Liver (tissue), 9 donors: ENCODE data around the gene RNU5D-1. TPM values are rescaled to one million over a fixed set of nuclear protein-coding genes. Genes with fewer than 3 reads are reported as not detected.

ENCODE experiments used
- DNase-seq: peaks from one replicate; pipeline ENCODE4 v3.0.0-alpha.2; 2017; ENCODE audit warnings: low spot score
- H3K27ac ChIP-seq, 2 donors: one replicate each; pipeline ENCODE4 v1.7.0; 2013; ENCODE audit warnings: inconsistent platforms in 2 of 2, low read length in 2 of 2, control low read depth in 1 of 2, low read depth in 1 of 2, mild to moderate bottlenecking in 1 of 2
- H3K27me3 ChIP-seq, 4 donors: one replicate each; pipeline versions ENCODE4 v1.6.1 to v1.7.0; 2013; ENCODE audit warnings: low read length in 3 of 4, inconsistent platforms in 1 of 4, mild to moderate bottlenecking in 1 of 4, moderate library complexity in 1 of 4; ENCODE audit not compliant: control insufficient read depth in 4 of 4, insufficient read depth in 4 of 4
- H3K36me3 ChIP-seq, 4 donors: one replicate each; pipeline versions ENCODE4 v1.6.1 to v1.7.0; 2013; ENCODE audit warnings: low read length in 3 of 4, mild to moderate bottlenecking in 3 of 4, low read depth in 1 of 4, moderate library complexity in 1 of 4; ENCODE audit not compliant: control insufficient read depth in 4 of 4, insufficient read depth in 3 of 4
- H3K4me1 ChIP-seq, 4 donors: one replicate each; pipeline versions ENCODE4 v1.6.1 to v1.7.0; 2013; ENCODE audit warnings: low read length in 3 of 4, mild to moderate bottlenecking in 3 of 4, moderate library complexity in 1 of 4; ENCODE audit not compliant: control insufficient read depth in 4 of 4, insufficient read depth in 4 of 4
- H3K4me3 ChIP-seq, 3 donors: one replicate each; pipeline versions ENCODE4 v1.6.1 to v1.7.0; 2013; ENCODE audit warnings: low read length in 3 of 3, control low read depth in 1 of 3, low read depth in 1 of 3, mild to moderate bottlenecking in 1 of 3
- H3K9ac ChIP-seq, 2 donors: one replicate each; pipeline ENCODE4 v1.7.0; 2013; ENCODE audit warnings: low read length in 2 of 2, mild to moderate bottlenecking in 2 of 2, moderate library complexity in 2 of 2, control low read depth in 1 of 2, low read depth in 1 of 2
- H3K9me3 ChIP-seq, 4 donors: one replicate each; pipeline versions ENCODE4 v1.6.1 to v1.7.0; 2013; ENCODE audit warnings: low read length in 3 of 4; ENCODE audit not compliant: control insufficient read depth in 4 of 4
- EGR1 ChIP-seq, 2 donors: IDR thresholded peaks; 2 replicates each; pipeline ENCODE4 v1.6.1; 2016 to 2018; ENCODE audit warnings: antibody characterized with exemption in 2 of 2, low read depth in 2 of 2
- FOXA1 ChIP-seq: IDR thresholded peaks from 2 replicates; pipeline ENCODE4 v1.6.1; 2016; ENCODE audit warnings: antibody characterized with exemption
- FOXA2 ChIP-seq: IDR thresholded peaks from 2 replicates; pipeline ENCODE4 v1.6.1; 2016; ENCODE audit warnings: antibody characterized with exemption
- GABPA ChIP-seq, 2 donors: IDR thresholded peaks in 1 of 2; conservative IDR thresholded peaks in 1 of 2; 2 replicates each; pipeline ENCODE4 v1.6.1; 2016; ENCODE audit warnings: antibody characterized with exemption in 2 of 2, mild to moderate bottlenecking in 1 of 2, moderate library complexity in 1 of 2
- HNF4A ChIP-seq, 2 donors: conservative IDR thresholded peaks; 2 replicates each; pipeline ENCODE4 v1.6.1; 2016; ENCODE audit warnings: antibody characterized with exemption in 2 of 2, mild to moderate bottlenecking in 2 of 2
- HNF4G ChIP-seq: IDR thresholded peaks from 2 replicates; pipeline ENCODE4 v1.6.1; 2016; ENCODE audit warnings: antibody characterized with exemption
- JUND ChIP-seq, 2 donors: IDR thresholded peaks; 2 replicates each; pipeline ENCODE4 v1.6.1; 2016; ENCODE audit warnings: antibody characterized with exemption in 2 of 2
- NR2F2 ChIP-seq: IDR thresholded peaks from 2 replicates; pipeline ENCODE4 v1.6.1; 2016; ENCODE audit warnings: antibody characterized with exemption
- RAD21 ChIP-seq, 2 donors: IDR thresholded peaks; 2 replicates each; pipeline ENCODE4 v1.6.1; 2016; ENCODE audit warnings: antibody characterized with exemption in 2 of 2, mild to moderate bottlenecking in 2 of 2
- RXRA ChIP-seq, 2 donors: IDR thresholded peaks; 2 replicates each; pipeline ENCODE4 v1.6.1; 2017 to 2018; ENCODE audit warnings: antibody characterized with exemption in 2 of 2, mild to moderate bottlenecking in 1 of 2
- SP1 ChIP-seq: IDR thresholded peaks from 2 replicates; pipeline ENCODE4 v1.6.1; 2018; ENCODE audit warnings: antibody characterized with exemption, mild to moderate bottlenecking
- TAF1 ChIP-seq: conservative IDR thresholded peaks from 2 replicates; pipeline ENCODE4 v1.6.1; 2016; ENCODE audit warnings: antibody characterized with exemption, mild to moderate bottlenecking
- YY1 ChIP-seq: IDR thresholded peaks from 2 replicates; pipeline ENCODE4 v1.6.1; 2016; ENCODE audit warnings: antibody characterized with exemption, mild to moderate bottlenecking
- WGBS: extraction: QIAGEN DNeasy Blood & Tissue Kit; methylation state at CpG from one replicate; pipeline ENCODE4 v1.1.7; 2013; 5-methylcytosine and 5-hydroxymethylcytosine counted together
- polyA plus RNA-seq, 2 donors: library from polyadenylated mRNA; stranded (reverse) in 1 of 2; unstranded in 1 of 2; fragments of 200-250 nt in 1 of 2; fragments of >200 nt in 1 of 2; fragmentation: Nextera tagmentation in 1 of 2; extraction: Ambion mirVana in 1 of 2; gene quantifications; one replicate each; pipeline versions ENCODE4 v1.2.1 to v1.2.3, GENCODE V29; 2013 to 2015
- total RNA-seq, 2 donors: library from RNA; depleted of rRNA; stranded (reverse); fragments of >200 nt; gene quantifications; one replicate each; pipeline ENCODE4 v1.2.3, GENCODE V29; 2014
- TF ChIP-seq, protein P1 (sequence below): IDR thresholded peaks from 2 replicates; pipeline ENCODE4 v1.6.1; 2016; ENCODE audit warnings: antibody characterized with exemption
- TF ChIP-seq, protein P2 (sequence below): IDR thresholded peaks from 2 replicates; pipeline ENCODE4 v1.6.1; 2016; ENCODE audit warnings: antibody characterized with exemption, mild to moderate bottlenecking
- TF ChIP-seq, protein P3 (sequence below): IDR thresholded peaks from 2 replicates; pipeline ENCODE4 v1.6.1; 2016; ENCODE audit warnings: antibody characterized with exemption
- TF ChIP-seq, protein P4 (sequence below): fragments of 150-350 bp; IDR thresholded peaks from 2 replicates; pipeline ENCODE4 v1.5.1; 2017; ENCODE audit warnings: improper control_type of control experiment, low read depth, low read length; ENCODE audit not compliant: missing input control
- TF ChIP-seq, protein P5 (sequence below): IDR thresholded peaks from 2 replicates; pipeline ENCODE4 v1.6.1; 2016; ENCODE audit warnings: antibody characterized with exemption
- donor health status: healthy.
- donor health status: healthy.
- donor health status: healthy.
- donor health status: healthy.
- donor health status: healthy.

Gene RNU5D-1
- total and polyA plus RNA-seq, 4 donors, result not detected

DNA sequence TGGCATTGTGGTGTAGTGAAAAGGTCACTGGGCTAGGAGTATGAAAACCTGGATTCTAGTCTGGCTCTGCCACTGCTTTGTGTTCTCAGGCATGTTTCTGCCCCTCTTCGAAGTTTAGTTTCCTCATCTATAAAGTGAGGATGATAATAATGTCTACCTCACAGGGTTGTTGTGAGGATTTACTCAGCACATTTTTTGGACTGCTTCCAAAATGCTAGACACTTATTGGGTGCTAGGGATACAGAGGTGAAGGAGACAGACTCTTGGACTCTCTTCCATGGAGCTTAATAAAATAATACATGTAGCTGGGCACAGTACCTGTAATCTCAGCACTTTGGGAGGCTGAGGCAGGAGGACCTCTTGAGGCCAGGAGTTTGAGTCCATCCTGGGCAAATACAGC, 12.2 kb upstream of the RNU5D-1 start:
- Histone ChIP-seq H3K4me1 (peaks cover 3 to 11% (median 9%) of the 10 kb centered on the region in 4 donors), H3K36me3 (no peaks in the 10 kb centered on the region), H3K4me3 (no peak overlapping the region), H3K9ac (no peak overlapping the region), H3K27ac (no peak overlapping the region), H3K27me3 (no peaks in the 10 kb centered on the region), H3K9me3 (no peaks in the 10 kb centered on the region)
- TF ChIP-seq GABPA (IDR thresholded peaks at IDR 0.05 in 1 of 2, conservative IDR thresholded peaks at IDR 0.05 in 1 of 2) (no peak), NR2F2 (no peak)
- no peak for DNase-seq
- 96% methylated on average over 1 of the region's 1 CpG for WGBS

DNA sequence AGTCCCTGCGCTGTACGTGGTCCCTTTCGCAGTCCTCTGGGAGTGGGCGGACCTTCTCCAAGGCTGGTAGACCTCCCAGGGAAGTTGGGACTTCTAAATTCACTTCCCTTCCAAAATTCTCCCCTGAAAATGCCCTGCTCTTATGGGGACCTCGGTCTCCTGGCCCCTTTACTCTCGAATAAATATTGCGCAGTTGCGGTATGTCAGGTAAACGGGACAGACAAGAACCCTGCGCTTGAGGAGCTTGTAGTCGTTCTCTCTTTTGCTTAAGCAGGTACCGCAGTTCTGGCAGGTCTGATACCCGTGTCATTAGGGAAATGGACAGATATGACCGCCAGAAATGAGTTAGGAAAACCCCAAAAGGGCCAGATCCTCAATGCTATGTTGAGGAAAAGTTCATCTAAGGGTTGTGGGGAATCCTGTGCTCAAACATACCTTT, 9.2 kb upstream of the RNU5D-1 start:
- Histone ChIP-seq H3K27ac (no peak overlapping the region), H3K27me3 (no peaks in the 10 kb centered on the region), H3K9ac (peak overlapping the region in 1 of 2 donors; percentile 3), H3K4me3 (peak overlapping the region; percentile 21 to 86 (median 59)), H3K36me3 (no peaks in the 10 kb centered on the region), H3K9me3 (no peaks in the 10 kb centered on the region), H3K4me1 (peaks cover 3 to 11% (median 9%) of the 10 kb centered on the region in 4 donors)
- 4% methylated on average over 14 of the region's 14 CpGs for WGBS
- DNase-seq, result no peak
- no peak for TF ChIP-seq EGR1 (IDR thresholded peaks at IDR 0.05; ENCODE audit: low read depth in 2 of 2)
- TF ChIP-seq HNF4G, result no peak
- TF ChIP-seq RXRA (IDR thresholded peaks at IDR 0.05), result no peak
- TF ChIP-seq TAF1, result no peak
- TF ChIP-seq RAD21 (IDR thresholded peaks at IDR 0.05), result no peak
- TF ChIP-seq JUND (IDR thresholded peaks at IDR 0.05), result no peak
- no peak for TF ChIP-seq NR2F2
- TF ChIP-seq, protein P1, sequence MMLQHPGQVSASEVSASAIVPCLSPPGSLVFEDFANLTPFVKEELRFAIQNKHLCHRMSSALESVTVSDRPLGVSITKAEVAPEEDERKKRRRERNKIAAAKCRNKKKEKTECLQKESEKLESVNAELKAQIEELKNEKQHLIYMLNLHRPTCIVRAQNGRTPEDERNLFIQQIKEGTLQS, result no peak
- TF ChIP-seq FOXA1, result no peak
- no peak for TF ChIP-seq HNF4A (conservative IDR thresholded peaks at IDR 0.05)

DNA sequence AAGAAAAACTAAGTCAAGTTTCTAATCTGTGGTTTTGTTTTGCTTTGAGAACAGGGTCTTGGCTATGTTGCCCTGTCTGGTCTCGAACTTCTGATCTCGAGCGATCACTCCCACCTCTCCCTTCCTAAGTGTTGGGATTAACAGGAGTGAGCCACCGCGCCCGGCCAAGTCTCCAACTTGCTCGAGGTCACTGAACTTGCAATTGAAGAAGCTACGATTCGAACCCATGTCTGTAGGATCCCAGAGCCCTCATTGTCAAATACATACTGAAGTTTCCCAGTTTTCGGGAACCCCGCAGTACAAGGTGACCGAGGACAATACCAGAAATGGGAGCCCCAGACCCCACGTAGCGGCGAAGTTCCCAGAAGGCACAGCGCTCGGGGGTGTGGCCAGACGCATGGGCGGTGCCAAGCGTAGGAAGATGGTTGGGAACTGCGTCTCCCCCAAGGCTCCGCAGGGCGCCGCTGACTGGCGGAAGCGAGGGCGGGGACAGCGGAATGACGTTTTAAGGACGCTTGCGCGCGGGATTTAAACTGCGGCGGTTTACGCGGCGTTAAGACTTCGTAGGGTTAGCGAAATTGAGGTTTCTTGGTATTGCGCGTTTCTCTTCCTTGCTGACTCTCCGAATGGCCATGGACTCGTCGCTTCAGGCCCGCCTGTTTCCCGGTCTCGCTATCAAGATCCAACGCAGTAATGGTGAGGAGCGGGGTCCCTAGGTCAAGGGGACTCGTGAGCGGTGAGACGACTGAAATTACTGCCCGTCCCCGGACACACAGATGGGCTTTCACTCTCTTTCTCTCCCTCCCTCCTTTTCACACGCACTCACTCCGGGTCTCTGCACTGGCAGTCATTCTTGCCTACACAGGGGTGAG, 8.6 kb upstream of the RNU5D-1 start, which contains the start of gene KIF2C:
Gene KIF2C (plus strand): TSS at position 531 of the 872 bp plus-strand sequence. CDS start 96 bp downstream, at position 627.
- Histone ChIP-seq H3K4me3 (peak within 1 kb of the TSS; percentile 55 to 86 (median 75)), H3K4me1 (peaks cover 3 to 11% (median 9%) of the 10 kb centered on the region in 4 donors), H3K9ac (peak within 1 kb of the TSS; percentile 81 to 91), H3K27me3 (no peaks in the 10 kb centered on the region), H3K9me3 (no peaks in the 10 kb centered on the region), H3K36me3 (no peaks in the 10 kb centered on the region), H3K27ac (peak within 1 kb of the TSS; percentile 84 to 90)
- WGBS, result under 1% methylated on average over 57 of the region's 57 CpGs
- DNase-seq, result peak; percentile 98
- TF ChIP-seq YY1, result peak; percentile 91
- peak; percentile 88 for TF ChIP-seq SP1
- TF ChIP-seq HNF4A (conservative IDR thresholded peaks at IDR 0.05), result peak in 1 of 2 donors; percentile 35
- no peak for TF ChIP-seq HNF4G
- peak in 1 of 2 donors; percentile 31 for TF ChIP-seq JUND (IDR thresholded peaks at IDR 0.05)
- TF ChIP-seq RXRA (IDR thresholded peaks at IDR 0.05), result peak in 1 of 2 donors; percentile 74
- TF ChIP-seq, protein P1, result no peak
- TF ChIP-seq, protein P2, sequence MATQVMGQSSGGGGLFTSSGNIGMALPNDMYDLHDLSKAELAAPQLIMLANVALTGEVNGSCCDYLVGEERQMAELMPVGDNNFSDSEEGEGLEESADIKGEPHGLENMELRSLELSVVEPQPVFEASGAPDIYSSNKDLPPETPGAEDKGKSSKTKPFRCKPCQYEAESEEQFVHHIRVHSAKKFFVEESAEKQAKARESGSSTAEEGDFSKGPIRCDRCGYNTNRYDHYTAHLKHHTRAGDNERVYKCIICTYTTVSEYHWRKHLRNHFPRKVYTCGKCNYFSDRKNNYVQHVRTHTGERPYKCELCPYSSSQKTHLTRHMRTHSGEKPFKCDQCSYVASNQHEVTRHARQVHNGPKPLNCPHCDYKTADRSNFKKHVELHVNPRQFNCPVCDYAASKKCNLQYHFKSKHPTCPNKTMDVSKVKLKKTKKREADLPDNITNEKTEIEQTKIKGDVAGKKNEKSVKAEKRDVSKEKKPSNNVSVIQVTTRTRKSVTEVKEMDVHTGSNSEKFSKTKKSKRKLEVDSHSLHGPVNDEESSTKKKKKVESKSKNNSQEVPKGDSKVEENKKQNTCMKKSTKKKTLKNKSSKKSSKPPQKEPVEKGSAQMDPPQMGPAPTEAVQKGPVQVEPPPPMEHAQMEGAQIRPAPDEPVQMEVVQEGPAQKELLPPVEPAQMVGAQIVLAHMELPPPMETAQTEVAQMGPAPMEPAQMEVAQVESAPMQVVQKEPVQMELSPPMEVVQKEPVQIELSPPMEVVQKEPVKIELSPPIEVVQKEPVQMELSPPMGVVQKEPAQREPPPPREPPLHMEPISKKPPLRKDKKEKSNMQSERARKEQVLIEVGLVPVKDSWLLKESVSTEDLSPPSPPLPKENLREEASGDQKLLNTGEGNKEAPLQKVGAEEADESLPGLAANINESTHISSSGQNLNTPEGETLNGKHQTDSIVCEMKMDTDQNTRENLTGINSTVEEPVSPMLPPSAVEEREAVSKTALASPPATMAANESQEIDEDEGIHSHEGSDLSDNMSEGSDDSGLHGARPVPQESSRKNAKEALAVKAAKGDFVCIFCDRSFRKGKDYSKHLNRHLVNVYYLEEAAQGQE, result peak; percentile 79
- no peak for TF ChIP-seq FOXA2
- TF ChIP-seq TAF1, result peak; percentile 54
- peak in 1 of 2 donors; percentile 33 for TF ChIP-seq EGR1 (IDR thresholded peaks at IDR 0.05; ENCODE audit: low read depth in 2 of 2)
- TF ChIP-seq, protein P3, sequence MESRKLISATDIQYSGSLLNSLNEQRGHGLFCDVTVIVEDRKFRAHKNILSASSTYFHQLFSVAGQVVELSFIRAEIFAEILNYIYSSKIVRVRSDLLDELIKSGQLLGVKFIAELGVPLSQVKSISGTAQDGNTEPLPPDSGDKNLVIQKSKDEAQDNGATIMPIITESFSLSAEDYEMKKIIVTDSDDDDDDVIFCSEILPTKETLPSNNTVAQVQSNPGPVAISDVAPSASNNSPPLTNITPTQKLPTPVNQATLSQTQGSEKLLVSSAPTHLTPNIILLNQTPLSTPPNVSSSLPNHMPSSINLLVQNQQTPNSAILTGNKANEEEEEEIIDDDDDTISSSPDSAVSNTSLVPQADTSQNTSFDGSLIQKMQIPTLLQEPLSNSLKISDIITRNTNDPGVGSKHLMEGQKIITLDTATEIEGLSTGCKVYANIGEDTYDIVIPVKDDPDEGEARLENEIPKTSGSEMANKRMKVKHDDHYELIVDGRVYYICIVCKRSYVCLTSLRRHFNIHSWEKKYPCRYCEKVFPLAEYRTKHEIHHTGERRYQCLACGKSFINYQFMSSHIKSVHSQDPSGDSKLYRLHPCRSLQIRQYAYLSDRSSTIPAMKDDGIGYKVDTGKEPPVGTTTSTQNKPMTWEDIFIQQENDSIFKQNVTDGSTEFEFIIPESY, result peak; percentile 62
- no peak for TF ChIP-seq FOXA1
- TF ChIP-seq NR2F2, result peak; percentile 24
- TF ChIP-seq, protein P4, sequence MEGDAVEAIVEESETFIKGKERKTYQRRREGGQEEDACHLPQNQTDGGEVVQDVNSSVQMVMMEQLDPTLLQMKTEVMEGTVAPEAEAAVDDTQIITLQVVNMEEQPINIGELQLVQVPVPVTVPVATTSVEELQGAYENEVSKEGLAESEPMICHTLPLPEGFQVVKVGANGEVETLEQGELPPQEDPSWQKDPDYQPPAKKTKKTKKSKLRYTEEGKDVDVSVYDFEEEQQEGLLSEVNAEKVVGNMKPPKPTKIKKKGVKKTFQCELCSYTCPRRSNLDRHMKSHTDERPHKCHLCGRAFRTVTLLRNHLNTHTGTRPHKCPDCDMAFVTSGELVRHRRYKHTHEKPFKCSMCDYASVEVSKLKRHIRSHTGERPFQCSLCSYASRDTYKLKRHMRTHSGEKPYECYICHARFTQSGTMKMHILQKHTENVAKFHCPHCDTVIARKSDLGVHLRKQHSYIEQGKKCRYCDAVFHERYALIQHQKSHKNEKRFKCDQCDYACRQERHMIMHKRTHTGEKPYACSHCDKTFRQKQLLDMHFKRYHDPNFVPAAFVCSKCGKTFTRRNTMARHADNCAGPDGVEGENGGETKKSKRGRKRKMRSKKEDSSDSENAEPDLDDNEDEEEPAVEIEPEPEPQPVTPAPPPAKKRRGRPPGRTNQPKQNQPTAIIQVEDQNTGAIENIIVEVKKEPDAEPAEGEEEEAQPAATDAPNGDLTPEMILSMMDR, result no peak
- TF ChIP-seq, protein P5, sequence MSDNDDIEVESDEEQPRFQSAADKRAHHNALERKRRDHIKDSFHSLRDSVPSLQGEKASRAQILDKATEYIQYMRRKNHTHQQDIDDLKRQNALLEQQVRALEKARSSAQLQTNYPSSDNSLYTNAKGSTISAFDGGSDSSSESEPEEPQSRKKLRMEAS, result peak; percentile 79
